GM18519 (cell line): ENCODE data around the gene RBM19.

Source experiments
- ATAC-seq: cut with Tn5 transposase; IDR thresholded peaks from one replicate; pipeline ENCODE4 v1.9.1; 2021; ENCODE audit warnings: mild to moderate bottlenecking, moderate library complexity; ENCODE audit not compliant: unreplicated experiment, low FRiP score

RBM19 gene

DNA sequence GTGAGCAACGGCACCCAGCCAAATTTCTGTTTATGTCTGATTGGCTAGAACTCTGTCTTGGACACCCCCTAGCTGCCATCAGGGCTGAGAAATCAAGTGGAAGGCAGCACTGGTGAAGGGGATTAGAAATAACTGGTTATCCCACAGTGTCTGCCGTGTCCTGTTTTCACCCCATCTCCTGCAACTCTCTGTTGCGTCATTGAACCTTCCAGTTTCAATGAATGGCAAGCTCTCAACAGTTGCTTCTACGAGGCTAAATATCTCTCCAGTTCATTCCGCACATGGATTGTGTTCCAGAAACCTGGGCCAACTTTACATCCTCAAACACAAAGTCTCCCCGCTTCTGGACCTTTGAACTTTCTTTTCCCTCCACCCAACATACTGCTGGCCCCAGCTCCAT lies 173.7 kb downstream of the RBM19 start:
- no peak for ATAC-seq

DNA sequence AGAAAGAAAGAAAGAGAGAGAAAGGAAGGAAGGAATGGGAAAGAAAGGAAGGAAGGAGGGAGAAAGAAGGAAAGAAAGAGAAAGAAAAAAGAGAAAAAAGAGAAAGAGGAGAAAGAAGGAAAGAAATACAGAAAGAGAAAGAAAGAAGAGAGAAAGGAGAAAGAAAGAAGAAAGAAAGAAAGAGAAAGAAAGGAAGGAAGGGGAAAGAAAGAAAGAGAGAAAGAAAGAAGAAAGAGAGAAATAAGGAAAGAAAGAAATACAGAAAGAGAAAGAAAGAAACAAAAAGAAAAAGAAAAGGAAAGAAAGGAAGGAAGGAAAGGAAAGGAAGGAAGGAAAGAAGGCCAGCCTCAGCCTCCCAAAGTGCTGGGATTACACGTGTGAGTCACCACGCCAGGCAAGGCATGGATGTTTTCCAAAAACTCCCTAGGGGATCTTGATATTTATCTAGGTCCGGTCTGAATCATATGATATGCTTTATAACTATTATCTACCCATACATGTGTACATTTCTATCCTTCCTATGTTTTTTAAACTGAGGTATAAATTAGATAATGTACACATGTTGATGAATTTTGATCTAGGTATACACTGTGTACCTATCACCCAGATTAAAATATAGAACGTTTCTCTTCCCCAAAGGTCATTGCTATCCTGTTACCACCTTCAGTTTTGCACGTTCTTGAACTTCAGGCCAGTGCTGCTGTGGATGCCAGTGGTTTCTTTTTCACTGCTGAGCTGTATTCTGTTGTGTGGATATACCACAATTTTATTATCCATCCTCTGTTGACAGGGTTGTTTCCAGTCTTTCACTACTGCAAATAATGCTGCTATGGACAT lies 177.9 kb downstream of the RBM19 start:
- ATAC-seq, result no peak

DNA sequence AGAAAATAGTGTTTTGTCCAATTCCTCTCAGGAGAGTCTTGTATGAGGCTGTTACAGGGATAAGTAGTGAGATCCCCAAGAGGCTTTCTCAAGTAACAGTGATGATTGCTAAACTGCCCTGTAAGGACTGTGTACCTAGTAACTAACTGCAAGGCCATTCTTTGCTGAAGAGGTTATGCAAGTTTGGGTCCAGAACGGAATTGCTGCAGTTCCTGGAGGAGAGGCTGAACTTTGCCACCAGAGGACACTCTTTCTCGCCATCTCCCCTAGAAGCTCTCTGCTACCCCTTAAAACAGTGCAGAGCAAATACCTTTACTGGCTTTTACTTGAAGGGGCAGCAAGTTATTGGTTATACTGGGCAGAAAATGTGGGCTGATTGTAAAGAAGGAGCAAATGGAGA lies 180.0 kb downstream of the RBM19 start:
- ATAC-seq, result no peak

DNA sequence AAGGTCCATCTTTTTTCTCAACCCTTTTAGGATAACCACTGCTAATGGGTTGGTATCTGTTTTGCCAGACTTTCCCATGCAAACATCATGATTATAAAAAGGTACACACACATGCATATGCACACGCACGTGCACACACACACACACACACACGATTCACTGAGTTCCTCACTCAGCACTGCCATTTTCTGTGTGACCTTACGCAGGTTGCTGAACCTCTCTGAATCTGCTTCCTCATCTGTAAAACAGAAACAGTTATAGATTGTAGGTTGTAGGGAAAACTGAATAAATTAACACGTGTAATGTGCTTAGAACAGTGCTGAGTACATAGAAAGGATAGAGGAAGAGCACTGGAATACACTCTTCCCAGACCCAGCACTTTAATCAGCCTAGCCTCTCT lies 182.3 kb downstream of the RBM19 start:
- no peak for ATAC-seq

DNA sequence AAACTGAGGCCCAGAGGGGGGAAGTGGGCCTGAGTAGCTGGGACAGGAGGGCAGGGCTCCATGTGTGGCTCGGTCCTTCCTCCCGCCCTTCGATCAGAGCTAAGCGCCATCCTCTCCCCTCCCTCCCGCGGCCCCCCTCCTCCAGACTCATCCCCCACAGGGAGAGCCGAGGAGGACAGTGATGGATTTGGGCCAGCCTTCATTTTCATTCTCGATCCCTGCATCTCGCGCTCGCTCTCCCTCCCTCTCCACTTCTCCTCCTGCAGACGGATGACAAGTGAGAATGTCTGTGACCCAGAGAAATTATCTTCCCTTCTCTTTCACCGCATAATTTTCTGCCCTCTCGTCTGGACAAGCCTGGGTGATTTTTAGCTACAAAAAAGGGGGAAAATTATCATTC lies 183.3 kb downstream of the RBM19 start:
- ATAC-seq, result no peak

DNA sequence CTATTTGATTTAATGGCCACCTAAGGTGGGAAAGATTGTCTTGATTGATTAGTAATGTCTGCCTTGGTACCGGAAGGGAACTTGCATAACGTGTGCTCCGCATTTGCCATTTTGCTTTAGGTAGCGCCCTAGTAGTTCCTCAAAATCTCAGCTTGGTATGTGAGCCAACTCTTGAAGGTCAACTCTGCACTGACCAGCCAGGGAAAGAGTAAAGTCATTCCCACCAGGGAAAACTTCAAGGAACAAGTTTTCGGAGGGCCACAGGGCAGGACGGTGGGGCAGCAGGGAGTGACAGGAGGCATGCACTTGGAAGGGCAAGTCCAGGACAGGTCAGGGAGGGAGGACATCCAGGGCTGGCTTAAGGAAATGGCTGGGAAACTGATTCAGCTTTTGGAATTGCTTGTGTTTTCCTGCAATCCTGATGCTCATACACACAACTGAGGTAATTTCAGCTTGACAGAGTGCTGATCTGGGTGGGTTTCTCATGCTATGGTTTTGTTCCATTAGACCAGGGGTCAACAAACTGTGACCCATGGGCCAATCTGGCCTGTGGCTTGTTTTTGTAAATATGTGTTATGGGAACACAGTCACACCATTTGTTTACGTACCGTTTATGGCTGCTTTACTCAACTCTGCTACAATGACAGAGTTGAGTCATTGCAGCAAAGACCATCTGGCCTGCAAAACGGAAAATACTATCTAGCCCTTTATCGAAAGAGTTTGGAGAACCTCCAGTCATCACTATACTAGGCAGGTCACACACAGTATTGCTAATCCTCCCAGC lies 184.5 kb downstream of the RBM19 start:
- no peak for ATAC-seq

DNA sequence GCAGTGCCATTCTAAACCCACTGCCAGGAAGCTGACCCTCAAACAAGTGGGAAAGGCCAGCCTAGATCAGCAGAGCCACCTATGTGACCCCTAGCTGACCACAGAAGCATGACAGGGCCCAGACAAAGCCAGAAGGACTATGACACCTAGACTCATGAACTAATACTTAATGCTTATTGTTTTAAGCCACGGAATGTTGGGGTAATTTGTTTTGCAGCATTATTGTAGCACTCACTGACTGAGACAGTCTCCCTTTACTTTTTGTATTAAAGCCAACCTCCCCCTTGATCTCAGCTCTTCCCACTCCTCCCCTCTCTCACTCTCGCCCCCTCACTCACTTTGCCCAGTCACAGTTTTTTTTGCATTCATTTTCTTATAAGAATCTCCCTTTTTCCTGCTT lies 186.4 kb downstream of the RBM19 start:
- no peak for ATAC-seq

DNA sequence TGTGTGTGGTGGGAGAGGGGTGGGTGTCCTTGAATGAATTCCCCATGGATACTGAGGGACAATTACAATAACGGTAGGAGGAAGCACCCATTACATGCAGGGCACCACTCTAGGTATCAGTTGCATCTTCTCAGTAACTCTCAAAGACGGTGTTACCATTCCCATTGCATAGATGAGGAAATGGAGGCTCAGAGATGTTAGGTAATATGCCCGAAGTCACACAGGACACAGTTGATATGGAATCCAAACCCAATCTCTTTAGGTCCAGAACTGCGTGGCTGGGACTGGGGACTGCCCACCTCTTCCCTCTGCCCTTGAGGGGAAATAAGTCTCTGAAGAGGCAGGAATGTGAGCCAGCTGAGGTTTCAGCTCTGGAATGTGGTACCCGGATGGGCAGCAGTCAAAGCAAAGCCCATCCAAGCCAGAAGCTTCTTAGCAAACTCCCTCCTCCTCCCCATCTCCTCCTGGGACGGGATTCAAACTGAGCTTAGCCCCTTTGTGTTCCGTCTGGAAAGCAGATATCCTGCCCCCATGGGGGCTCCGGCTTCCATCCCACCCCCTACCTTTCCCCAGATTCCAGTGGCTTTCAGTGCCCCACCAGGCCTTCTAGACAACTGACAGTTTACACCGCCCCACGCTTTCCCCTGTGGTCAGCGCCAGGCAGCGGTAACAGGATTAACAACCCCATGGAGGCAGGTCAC lies 187.5 kb downstream of the RBM19 start:
- no peak for ATAC-seq

DNA sequence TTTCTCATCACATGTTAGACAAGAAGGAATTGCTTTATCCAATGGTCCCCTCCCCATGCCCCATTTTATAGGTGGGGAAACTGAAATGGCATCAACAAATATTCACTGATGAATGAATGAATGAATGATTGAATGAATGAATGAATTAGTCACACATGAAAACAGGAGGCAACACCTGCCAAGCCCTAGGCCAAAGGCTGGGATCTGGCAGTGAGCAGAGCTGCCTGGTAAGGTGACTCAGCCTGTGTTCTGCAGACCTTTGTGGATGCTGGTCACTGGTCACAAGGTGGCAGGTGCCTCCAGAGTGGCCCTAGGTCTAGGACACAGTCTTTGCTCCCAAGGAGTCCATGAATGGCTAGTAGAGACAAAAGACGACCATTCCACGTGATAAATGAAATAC lies 188.4 kb downstream of the RBM19 start:
- no peak for ATAC-seq

DNA sequence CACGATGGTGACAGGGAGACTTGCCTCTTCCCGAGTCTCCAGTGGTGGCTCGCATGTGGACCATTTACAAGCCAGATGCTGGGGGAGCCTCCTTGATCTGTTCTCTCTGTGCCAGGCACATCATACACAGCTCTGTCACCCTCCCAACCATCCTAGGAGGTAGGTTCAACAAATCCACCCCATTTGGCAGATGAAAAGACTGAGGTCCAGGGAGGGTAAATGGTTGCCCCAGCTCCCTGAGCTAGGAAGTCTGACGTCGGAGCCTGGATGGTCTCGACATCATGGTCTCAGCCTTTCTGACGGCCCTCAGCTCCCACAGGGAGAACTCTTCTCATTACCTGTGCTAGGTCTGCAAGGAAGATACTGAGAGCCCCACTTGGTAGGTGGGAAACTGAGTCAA lies 189.6 kb downstream of the RBM19 start:
- no peak for ATAC-seq

DNA sequence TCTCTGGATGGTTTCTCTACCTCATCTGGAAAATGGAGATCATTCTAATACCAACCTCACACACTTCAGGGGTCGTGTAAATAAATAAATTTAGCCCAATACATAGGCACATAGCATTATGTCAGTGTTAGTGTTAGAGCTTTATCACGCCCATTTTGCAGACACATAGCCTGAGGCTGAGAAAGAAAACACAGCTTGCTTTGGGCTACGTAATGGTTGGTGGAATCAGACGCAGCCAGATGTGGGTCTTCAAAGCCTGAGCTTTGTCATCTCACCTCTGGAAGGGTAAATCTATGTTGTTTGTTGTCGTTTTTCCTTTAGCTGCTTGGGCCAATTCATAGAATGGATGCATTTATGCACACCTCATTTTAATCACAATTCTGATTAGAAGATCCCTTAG lies 191.6 kb downstream of the RBM19 start:
- no peak for ATAC-seq

DNA sequence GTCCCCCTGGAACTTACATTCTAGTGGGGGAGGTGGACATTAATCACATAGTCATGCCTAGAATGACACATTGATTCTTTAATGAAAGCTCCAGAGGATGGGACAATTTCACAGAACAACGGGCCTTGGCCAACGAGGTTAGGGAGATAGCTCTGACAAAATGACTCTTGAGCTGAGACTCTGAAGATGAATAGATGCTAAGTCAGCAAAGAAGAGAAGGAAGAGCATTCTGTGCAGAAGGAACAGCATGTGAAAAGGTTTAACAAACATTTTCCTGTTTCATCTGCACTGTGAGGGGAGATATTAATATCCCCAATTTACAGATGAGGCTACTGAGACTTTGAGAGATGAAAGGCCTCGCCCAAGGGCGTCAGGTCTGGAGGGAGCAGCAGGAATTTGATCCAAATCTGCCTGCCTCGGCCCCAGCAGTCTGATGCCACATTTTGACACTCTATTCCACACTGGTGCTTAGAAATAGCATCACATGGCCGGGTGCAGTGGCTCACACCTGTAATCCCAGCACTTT lies 193.6 kb downstream of the RBM19 start:
- no peak for ATAC-seq

DNA sequence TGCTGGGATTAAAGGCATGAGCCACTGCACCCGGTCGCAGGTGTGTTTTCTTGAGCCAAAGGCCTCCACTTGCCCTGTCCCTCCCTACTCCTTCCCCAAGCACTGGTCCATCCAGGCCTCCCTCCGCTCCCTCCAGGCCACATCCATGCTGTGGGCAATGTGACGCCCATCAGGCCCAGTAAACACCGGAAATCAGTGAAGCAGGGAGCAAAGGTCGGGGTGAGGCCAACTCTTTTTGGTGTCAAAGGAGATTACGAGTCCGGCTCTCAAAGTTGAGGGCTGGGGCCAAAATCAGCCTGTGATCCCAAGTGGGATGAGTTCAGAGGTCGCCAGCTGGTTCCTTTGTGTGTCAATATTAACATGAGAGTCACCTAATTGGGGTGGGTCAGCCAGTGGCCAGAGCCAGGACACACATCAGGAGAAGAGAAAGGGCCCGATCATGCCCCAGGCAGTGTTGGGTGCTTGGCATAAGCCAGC lies 195.7 kb downstream of the RBM19 start:
- no peak for ATAC-seq

DNA sequence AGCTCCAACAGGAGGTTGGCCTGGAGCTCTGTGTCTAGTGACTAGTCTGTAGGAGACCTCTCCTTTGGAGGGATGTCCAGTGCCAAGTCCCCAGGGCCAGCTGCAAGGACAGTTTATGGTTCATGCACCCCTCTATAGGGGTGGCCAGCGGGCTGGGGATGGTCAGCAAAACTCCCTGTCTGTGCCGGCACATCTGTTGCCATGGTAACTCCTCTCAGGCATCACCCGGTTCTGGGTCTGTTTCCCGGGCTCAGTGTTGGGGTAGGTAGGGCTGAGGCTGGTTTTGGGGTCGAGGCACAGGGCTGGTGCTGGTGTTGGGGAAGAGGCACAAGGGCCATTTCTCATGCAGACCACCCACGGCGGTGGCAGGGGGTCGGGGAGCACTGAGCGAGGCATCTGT lies 196.8 kb downstream of the RBM19 start:
- no peak for ATAC-seq

DNA sequence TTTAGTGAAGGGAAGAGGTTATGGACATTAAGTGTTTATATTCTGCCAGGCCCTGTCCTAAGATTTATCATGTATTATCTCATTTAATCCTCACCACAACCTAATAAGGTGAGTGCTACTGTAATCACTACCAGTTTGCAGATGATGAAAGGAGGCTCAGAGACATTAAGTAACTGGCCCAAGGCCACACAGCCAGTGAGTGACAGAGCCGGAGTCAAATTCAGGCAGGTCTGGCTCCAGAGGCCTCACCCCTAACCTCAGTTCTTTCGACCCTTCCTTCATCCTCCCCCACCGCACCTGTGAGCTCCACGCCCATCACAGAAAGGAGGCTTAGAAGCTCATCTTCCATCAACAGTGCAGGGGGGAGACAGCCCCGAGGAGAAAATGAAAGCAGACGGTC lies 197.3 kb downstream of the RBM19 start:
- ATAC-seq, result no peak

DNA sequence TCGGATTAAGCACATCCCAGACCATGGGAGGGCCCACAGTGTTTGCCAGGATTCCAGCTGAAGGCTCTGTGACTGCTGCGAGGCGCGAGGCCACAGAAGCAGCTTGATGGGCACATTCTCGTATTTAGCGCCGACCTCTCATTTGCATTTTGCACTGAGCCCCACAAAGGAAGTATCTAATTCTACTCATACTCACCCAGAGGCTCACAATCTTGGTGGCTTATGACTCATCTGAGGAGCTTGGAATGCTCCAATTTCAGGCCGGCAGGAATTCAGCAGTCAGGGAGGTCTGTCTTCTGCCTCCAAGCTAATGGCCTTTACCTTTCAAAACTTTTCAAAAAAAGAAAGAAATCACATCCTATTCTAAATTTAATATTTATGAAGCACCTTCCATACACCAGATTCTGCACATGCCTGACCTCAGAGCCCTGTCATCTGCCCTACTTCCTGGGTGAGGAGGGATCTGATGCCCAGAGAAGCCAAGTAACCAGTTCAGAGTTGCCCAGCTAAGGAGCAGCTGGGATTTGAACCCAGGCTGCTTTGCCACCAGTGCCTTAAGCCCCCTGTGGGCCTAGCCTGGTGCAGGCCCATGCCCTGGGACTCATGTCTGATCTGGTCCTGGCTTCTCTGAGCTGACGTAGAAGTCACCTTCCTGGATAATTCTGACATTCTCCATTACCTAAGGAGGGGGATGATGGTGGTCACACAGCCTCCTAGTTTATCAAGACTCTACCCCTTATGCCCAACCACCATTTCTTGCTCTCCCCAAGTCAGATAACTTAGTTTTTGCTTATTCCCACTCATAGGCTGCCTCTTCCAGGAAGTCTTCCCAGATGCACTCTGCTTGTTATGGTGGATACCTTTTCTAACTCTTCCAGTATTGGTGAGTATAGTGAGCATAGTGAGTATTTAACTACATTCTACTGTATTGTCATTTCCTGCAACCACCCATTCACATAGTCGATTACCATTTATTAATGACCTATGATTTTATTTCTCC lies 198.9 kb downstream of the RBM19 start:
- no peak for ATAC-seq
